ENCODE data around the gene DNASE1. TPM values are rescaled to one million over a fixed set of nuclear protein-coding genes. Genes with fewer than 3 reads are reported as not detected.
"Not testable (repeated sequence)": the region's sequence is repeated elsewhere in the genome, so short reads cannot be mapped to it uniquely, and the experiment has no call there.

DNASE1 gene
- total and polyA plus RNA-seq, 12 donors, result 3.3 to 15.9 (median 7.4) TPM

- ATAC-seq, result no peak
- intact Hi-C loops (cut with DNase I), result no loop called here
- H3K4me1 ChIP-seq, result peaks cover 0 to 26% (median 22%) of the 10 kb centered on the region in 9 donors
Observed at GRCh38 chr16:3608069-3608468, 46.4 kb upstream of the DNASE1 start.

GRCh38 chr16:3608976-3609375 lies 45.5 kb upstream of the DNASE1 start:
- ATAC-seq; H3K9me3 ChIP-seq; intact Hi-C loops (cut with DNase I); DNase-seq; H3K4me3 ChIP-seq; H3K27me3 ChIP-seq; H3K27ac ChIP-seq: not testable (repeated sequence)
- Histone ChIP-seq H3K36me3 (peaks cover 0 to 32% (median 0%) of the 10 kb centered on the region in 9 donors), H3K4me1 (peaks cover 0 to 30% (median 24%) of the 10 kb centered on the region in 9 donors)
- WGBS, 2 donors, result 98% methylated on average over 13 of the region's 13 CpGs

More at GRCh38 chr16:3608069-3608468, 46.4 kb upstream of the DNASE1 start:
- Histone ChIP-seq H3K9me3 (no peaks in the 10 kb centered on the region), H3K27ac (no peak overlapping the region), H3K36me3 (peaks cover 0 to 40% (median 7%) of the 10 kb centered on the region in 9 donors), H3K4me3 (no peak overlapping the region), H3K27me3 (no peaks in the 10 kb centered on the region)
- DNase-seq, result no peak
- 95 to 97% methylated on average over 5 of the region's 5 CpGs for WGBS, 2 donors
- no peak for TF ChIP-seq CTCF (IDR thresholded peaks at IDR 0.05)

DNA sequence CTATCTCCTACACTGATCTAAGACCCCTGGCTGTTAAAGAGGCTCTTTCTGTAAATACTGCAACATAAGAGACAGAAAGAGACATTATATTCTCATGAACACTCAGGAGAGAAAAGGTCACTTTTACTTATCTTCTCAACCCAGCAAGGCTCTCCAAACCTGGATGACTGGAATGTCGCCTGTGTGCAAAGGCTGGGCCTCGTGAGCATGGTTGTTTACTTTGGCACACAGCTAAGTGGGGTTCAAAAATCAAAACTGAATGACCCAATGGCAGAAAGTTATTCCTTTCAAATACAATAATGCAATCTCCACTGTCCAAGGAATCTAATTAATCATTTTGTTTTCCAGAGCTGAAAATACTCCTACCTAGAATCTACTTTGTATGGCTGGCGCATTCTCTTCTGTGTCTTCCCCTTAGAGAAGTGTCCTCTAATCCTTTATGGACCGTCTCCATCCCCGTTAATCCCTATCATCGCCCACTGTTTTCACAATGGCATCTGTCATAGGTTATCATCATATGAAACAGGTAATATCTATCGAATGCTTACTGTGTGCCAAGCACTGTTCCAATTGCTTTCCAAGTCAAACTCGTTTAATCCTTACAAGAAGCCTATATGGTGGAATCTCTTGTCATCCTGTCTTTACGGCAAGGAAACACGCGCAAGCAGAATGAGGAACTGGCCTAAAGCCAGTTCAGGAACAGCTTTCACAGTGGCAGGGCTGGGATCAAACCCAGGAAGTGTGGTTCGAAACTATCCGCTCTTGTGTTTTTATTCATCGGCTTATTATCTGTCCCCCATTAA lies 44.4 kb upstream of the DNASE1 start:
- no peaks in the 10 kb centered on the region for H3K9me3 ChIP-seq
- H3K27ac ChIP-seq, result peak overlapping the region in 4 of 10 donors; percentile 91 to 96 (median 93)
- H3K4me1 ChIP-seq, result peaks cover 0 to 34% (median 24%) of the 10 kb centered on the region in 9 donors
- H3K36me3 ChIP-seq, result peaks cover 0 to 31% (median 0%) of the 10 kb centered on the region in 9 donors
- intact Hi-C loops (cut with DNase I), result no loop called here
- no peaks in the 10 kb centered on the region for H3K27me3 ChIP-seq
- peak overlapping the region in 8 of 10 donors; percentile 75 to 100 (median 96) for H3K4me3 ChIP-seq
- no peak for TF ChIP-seq CTCF (IDR thresholded peaks at IDR 0.05)
- 55 to 60% methylated on average over 14 of the region's 14 CpGs for WGBS, 2 donors
- DNase-seq (no peak), ATAC-seq (no peak)

GRCh38 chr16:3610698-3611145 lies 43.8 kb upstream of the DNASE1 start:
- H3K4me3 ChIP-seq, result peak overlapping the region; percentile 75 to 100 (median 94)
- peaks cover 0 to 30% (median 0%) of the 10 kb centered on the region in 9 donors for H3K36me3 ChIP-seq
- DNase-seq, result no peak
- H3K27me3 ChIP-seq, result no peaks in the 10 kb centered on the region
- H3K9me3 ChIP-seq, result no peaks in the 10 kb centered on the region
- intact Hi-C loops (cut with DNase I), result no loop called here
- H3K27ac ChIP-seq, result peak overlapping the region in 9 of 10 donors; percentile 68 to 96 (median 91)
- H3K4me1 ChIP-seq, result peaks cover 0 to 34% (median 24%) of the 10 kb centered on the region in 9 donors
- no peak for ATAC-seq
- no peak for TF ChIP-seq CTCF (IDR thresholded peaks at IDR 0.05)
- 2 to 5% methylated on average over 10 of the region's 10 CpGs for WGBS, 2 donors

Measured in heart right ventricle (tissue), 16 donors.